GM06990 (cell line): ENCODE measurements around the gene PPFIBP2.

ENCODE experiments used
- DNase-seq: peaks from one replicate; pipeline ENCODE4 v3.0.0-alpha.2; 2011; ENCODE audit not compliant: insufficient read length; ENCODE audit errors: extremely low read depth
- H3K27me3 ChIP-seq: replicated peaks from 2 replicates; pipeline ENCODE4 v1.6.0; 2011; ENCODE audit warnings: low read length; ENCODE audit not compliant: control insufficient read depth, insufficient read depth
- H3K36me3 ChIP-seq: 2 replicates; pipeline ENCODE4 v1.5.1; 2011; ENCODE audit warnings: low read length; ENCODE audit not compliant: control insufficient read depth, insufficient read depth
- H3K4me3 ChIP-seq: replicated peaks from 2 replicates; pipeline ENCODE4 v1.5.1; 2011; ENCODE audit warnings: low read depth, mild to moderate bottlenecking, control low read depth, low read length
- CTCF ChIP-seq: IDR thresholded peaks from 2 replicates; pipeline ENCODE4 v1.5.1; 2011; ENCODE audit warnings: low read length, control low read depth, mild to moderate bottlenecking, inconsistent platforms; ENCODE audit not compliant: insufficient read depth, poor library complexity, severe bottlenecking

PPFIBP2 gene

GRCh38 chr11:7675631-7676030 lies 161.8 kb downstream of the PPFIBP2 start:
- H3K36me3 ChIP-seq, result no peaks in the 10 kb centered on the region
- no peak for DNase-seq
- H3K4me3 ChIP-seq, result no peak overlapping the region
- TF ChIP-seq CTCF, result no peak
- no peaks in the 10 kb centered on the region for H3K27me3 ChIP-seq

- Histone ChIP-seq H3K4me3 (no peak overlapping the region), H3K36me3 (no peaks in the 10 kb centered on the region), H3K27me3 (no peaks in the 10 kb centered on the region; the same call in 1 of the 2 replicates)
- no peak for TF ChIP-seq CTCF
- no peak for DNase-seq
Observed at GRCh38 chr11:7677071-7677470, 163.3 kb downstream of the PPFIBP2 start.

- no peaks in the 10 kb centered on the region for H3K36me3 ChIP-seq
- TF ChIP-seq CTCF, result no peak
- H3K4me3 ChIP-seq, result no peak overlapping the region
- no peak for DNase-seq
- H3K27me3 ChIP-seq, result no peaks in the 10 kb centered on the region; the same call in 1 of the 2 replicates
Observed at GRCh38 chr11:7677796-7678201, 164.0 kb downstream of the PPFIBP2 start.

- no peak for DNase-seq
- no peak for TF ChIP-seq CTCF
- Histone ChIP-seq H3K36me3 (no peaks in the 10 kb centered on the region), H3K4me3 (no peak overlapping the region), H3K27me3 (no peaks in the 10 kb centered on the region; the same call in 1 of the 2 replicates)
Observed at GRCh38 chr11:7683571-7683970, 169.8 kb downstream of the PPFIBP2 start.

- no peak for TF ChIP-seq CTCF
- no peak for DNase-seq
- no peaks in the 10 kb centered on the region for H3K36me3 ChIP-seq
- H3K27me3 ChIP-seq, result no peaks in the 10 kb centered on the region; the same call in 1 of the 2 replicates
- H3K4me3 ChIP-seq, result no peak overlapping the region
Observed at GRCh38 chr11:7686761-7687160, 173.0 kb downstream of the PPFIBP2 start.

GRCh38 chr11:7687386-7687785 lies 173.6 kb downstream of the PPFIBP2 start:
- no peaks in the 10 kb centered on the region; the same call in none of the 2 replicates for H3K27me3 ChIP-seq
- TF ChIP-seq CTCF, result no peak

More at GRCh38 chr11:7687386-7687785, 173.6 kb downstream of the PPFIBP2 start:
- Histone ChIP-seq H3K36me3 (no peaks in the 10 kb centered on the region), H3K4me3 (no peak overlapping the region)
- no peak for DNase-seq
